ENCODE measurements around the gene MINK1. TPM values are rescaled to one million over a fixed set of nuclear protein-coding genes. Genes with fewer than 3 reads are reported as not detected.

Gene MINK1
- total RNA-seq, 1 experiment from 2014 or later: 105 TPM

GRCh38 chr17:4886830-4887229 is 53.7 kb downstream of the MINK1 start (continued):
- TF ChIP-seq NR1H2 (CRISPR knock-in tag; IDR thresholded peaks at IDR 0.05) (no peak), CREB1 (CRISPR knock-in tag; IDR thresholded peaks at IDR 0.05) (no peak), ZNF512 (CRISPR knock-in tag; IDR thresholded peaks at IDR 0.05; ENCODE audit: borderline replicate concordance) (no peak), JAZF1 (CRISPR knock-in tag; IDR thresholded peaks at IDR 0.05) (no peak), ATF6 (CRISPR knock-in tag; IDR thresholded peaks at IDR 0.05) (no peak)

- DNase-seq (ENCODE audit: low spot score): no peak
- no peak for TF ChIP-seq STAT6 (CRISPR knock-in tag; conservative IDR thresholded peaks at IDR 0.05; ENCODE audit: low read depth)
- TF ChIP-seq E2F4 (CRISPR knock-in tag; IDR thresholded peaks at IDR 0.05; ENCODE audit: borderline replicate concordance, low read depth): no peak
- no peak for TF ChIP-seq ZNF671 (CRISPR knock-in tag; IDR thresholded peaks at IDR 0.05)
- no peak for TF ChIP-seq ZBTB43 (CRISPR knock-in tag; IDR thresholded peaks at IDR 0.05)
- TF ChIP-seq PRRX2 (CRISPR knock-in tag; IDR thresholded peaks at IDR 0.05): no peak
- no peak for TF ChIP-seq MYBL2 (CRISPR knock-in tag; IDR thresholded peaks at IDR 0.05)
- no peak for TF ChIP-seq ZNF232 (CRISPR knock-in tag; IDR thresholded peaks at IDR 0.05)
- TF ChIP-seq MAX (CRISPR knock-in tag; IDR thresholded peaks at IDR 0.05): no peak
- TF ChIP-seq ZNF423 (CRISPR knock-in tag; IDR thresholded peaks at IDR 0.05): no peak
- TF ChIP-seq ZNF532 (CRISPR knock-in tag; IDR thresholded peaks at IDR 0.05; ENCODE audit: borderline replicate concordance): no peak
- TF ChIP-seq ETV6 (CRISPR knock-in tag; IDR thresholded peaks at IDR 0.05): no peak
- TF ChIP-seq ATF2 (CRISPR knock-in tag; IDR thresholded peaks at IDR 0.05; ENCODE audit: borderline replicate concordance, low read depth): no peak
- no peak for TF ChIP-seq NFYB (CRISPR knock-in tag; conservative IDR thresholded peaks at IDR 0.05; ENCODE audit: low read depth)
- TF ChIP-seq FOXJ3 (CRISPR knock-in tag; IDR thresholded peaks at IDR 0.05; ENCODE audit: borderline replicate concordance): no peak
- no peak for TF ChIP-seq ZNF219 (CRISPR knock-in tag; IDR thresholded peaks at IDR 0.05; ENCODE audit: borderline replicate concordance)
- H3K27me3 Mint-ChIP-seq (ENCODE audit: low read depth): no peaks in the 10 kb centered on the region
- H3K4me1 Mint-ChIP-seq: 0 out of 2 replicates have a peak, but pooled peaks cover 2% of the 10 kb centered on the region
- peaks cover 36% of the 10 kb centered on the region for H3K36me3 Mint-ChIP-seq
- no peak overlapping the region for H3K27ac Mint-ChIP-seq
- ChIA-PET POLR2A (no interaction called here), CTCF (interaction anchor here (1.0 to 1.4 kb wide), 2 partner anchors 99 to 156 kb away, joined by 3 to 5 read pairs; partner anchors contain the start of gene GLTPD2)
- ATAC-seq: no peak
- no peaks in the 10 kb centered on the region for H3K9me3 Mint-ChIP-seq
- no peak overlapping the region for H3K4me3 Mint-ChIP-seq
Measured at GRCh38 chr17:4887581-4887980, 54.4 kb downstream of the MINK1 start.

All from WTC11 (cell line).